H1 (cell line): ENCODE measurements around the gene DSCAM. TPM values are rescaled to one million over a fixed set of nuclear protein-coding genes. Genes with fewer than 3 reads are reported as not detected.

Experiments used
- CTCF ChIA-PET: fragments of 300-600 bp; sonication (Branson Sonifier 250); formaldehyde crosslinking; loops from one replicate; lab custom pipeline; 2021; ENCODE audit not compliant: partially characterized antibody; lab: Charles Lee
- POLR2A ChIA-PET: fragments of 300-600 bp; sonication (Branson Sonifier 250); formaldehyde crosslinking; loops from one replicate; lab custom pipeline; 2021; ENCODE audit warnings: inconsistent platforms; ENCODE audit not compliant: partially characterized antibody; lab: Charles Lee
- DNase-seq, 2 experiments: peaks; one replicate each; pipeline versions ENCODE4 v3.0.0 to v3.0.0-alpha.2; 2010 to 2022; ENCODE audit warnings: low spot score in 2 of 2, low read depth in 1 of 2, mixed read lengths in 1 of 2
- FAIRE-seq: peaks from 2 replicates; lab custom pipeline; 2011; peaks lifted over from hg19 to GRCh38; lab: Jason Lieb, UNC
- H2AFZ ChIP-seq: 2 replicates; pipeline ENCODE4 v1.8.1; 2012; ENCODE audit warnings: low read length, inconsistent platforms
- H2AK5ac ChIP-seq: 2 replicates; pipeline ENCODE4 v1.6.1; 2013; ENCODE audit warnings: low read depth, low read length
- H2BK120ac ChIP-seq: replicated peaks from 2 replicates; pipeline ENCODE3; 2013; ENCODE audit warnings: low read depth, low read length, inconsistent platforms
- H2BK12ac ChIP-seq: 2 replicates; pipeline ENCODE4 v1.6.1; 2013; ENCODE audit warnings: low read depth, low read length
- H2BK15ac ChIP-seq: 2 replicates; pipeline ENCODE4 v1.6.1; 2013; ENCODE audit warnings: low read length
- H2BK20ac ChIP-seq: 2 replicates; pipeline ENCODE4 v1.6.1; 2013; ENCODE audit warnings: low read length
- H2BK5ac ChIP-seq: 2 replicates; pipeline ENCODE4 v1.6.1; 2013; ENCODE audit warnings: low read depth, low read length
- H3K14ac ChIP-seq: 2 replicates; pipeline ENCODE4 v1.6.1; 2013; ENCODE audit warnings: inconsistent platforms; ENCODE audit not compliant: insufficient read length
- H3K18ac ChIP-seq: 2 replicates; pipeline ENCODE4 v1.6.1; 2013; ENCODE audit warnings: low read length; ENCODE audit errors: extremely low read depth
- H3K23ac ChIP-seq: 2 replicates; pipeline ENCODE4 v1.6.1; 2013; ENCODE audit warnings: inconsistent platforms; ENCODE audit not compliant: insufficient read length
- H3K23me2 ChIP-seq: 2 replicates; pipeline ENCODE4 v1.6.1; 2013; ENCODE audit warnings: low read depth, low read length
- H3K27ac ChIP-seq: 2 replicates; pipeline ENCODE4 v1.6.1; 2011; ENCODE audit warnings: low read depth, low read length, inconsistent platforms
- H3K27me3 ChIP-seq, 4 experiments: replicated peaks in 1 of 4; 1 replicate in 1 of 4; 2 replicates in 3 of 4; pipeline versions ENCODE4 v1.6.1 to v1.8.1; 2011 to 2013; ENCODE audit warnings: low read length in 3 of 4, mild to moderate bottlenecking in 3 of 4, inconsistent platforms in 2 of 4, mixed read lengths in 2 of 4, moderate library complexity in 1 of 4; ENCODE audit not compliant: control insufficient read depth in 3 of 4, insufficient read depth in 3 of 4; ENCODE audit errors: extremely low read depth in 1 of 4
- H3K36me3 ChIP-seq, 4 experiments: 2 replicates each; pipeline versions ENCODE4 v1.6.1 to v1.8.1; 2011 to 2013; ENCODE audit warnings: mild to moderate bottlenecking in 4 of 4, low read length in 3 of 4, moderate library complexity in 2 of 4, control low read depth in 1 of 4, inconsistent platforms in 1 of 4; ENCODE audit not compliant: insufficient read depth in 4 of 4, control insufficient read depth in 2 of 4
- H3K4ac ChIP-seq: replicated peaks from 2 replicates; pipeline ENCODE3; 2013; ENCODE audit warnings: low read length, low read depth, mixed read lengths, inconsistent platforms; ENCODE audit not compliant: insufficient read length
- H3K4me1 ChIP-seq, 4 experiments: replicated peaks in 1 of 4; 1 replicate in 1 of 4; 2 replicates in 3 of 4; pipeline versions ENCODE4 v1.6.1 to v1.8.1; 2011 to 2013; ENCODE audit warnings: low read length in 3 of 4, inconsistent platforms in 2 of 4, mixed read lengths in 1 of 4; ENCODE audit not compliant: insufficient read depth in 4 of 4, control insufficient read depth in 3 of 4
- H3K4me2 ChIP-seq, 2 experiments: 2 replicates each; pipeline versions ENCODE4 v1.6.1 to v1.8.1; 2011 to 2013; ENCODE audit warnings: low read depth in 2 of 2, low read length in 2 of 2, control low read depth in 1 of 2, inconsistent platforms in 1 of 2, mild to moderate bottlenecking in 1 of 2; ENCODE audit not compliant: insufficient read depth in 1 of 2
- H3K4me3 ChIP-seq, 4 experiments: fragments of 200-600, 300-600 bp in 1 of 4; sonication (generic), shearing (Covaris generic), sonication (Bioruptor Twin) in 1 of 4; 2 replicates each; pipeline versions ENCODE4 v1.5.1 to v1.8.1; 2011 to 2016; ENCODE audit warnings: low read length in 4 of 4, low read depth in 3 of 4, control low read depth in 2 of 4, inconsistent platforms in 2 of 4, mild to moderate bottlenecking in 2 of 4, mixed read lengths in 1 of 4, moderate library complexity in 1 of 4; ENCODE audit not compliant: insufficient read depth in 2 of 4; ENCODE audit errors: extremely low read depth in 1 of 4
- H3K56ac ChIP-seq: replicated peaks from 2 replicates; pipeline ENCODE3; 2013; ENCODE audit warnings: low read depth, mild to moderate bottlenecking, mixed read lengths, low read length, inconsistent platforms; ENCODE audit not compliant: insufficient read length
- H3K79me1 ChIP-seq: 2 replicates; pipeline ENCODE4 v1.6.1; 2013; ENCODE audit warnings: low read depth, low read length, control low read depth
- H3K79me2 ChIP-seq, 2 experiments: 2 replicates each; pipeline versions ENCODE4 v1.6.1 to v1.8.1; 2012 to 2013; ENCODE audit warnings: low read length in 2 of 2, mild to moderate bottlenecking in 2 of 2, inconsistent platforms in 1 of 2; ENCODE audit not compliant: insufficient read depth in 2 of 2, control insufficient read depth in 1 of 2
- H3K9ac ChIP-seq, 4 experiments: replicated peaks in 1 of 4; 1 replicate in 1 of 4; 2 replicates in 3 of 4; pipeline versions ENCODE4 v1.6.1 to v1.8.1; 2011 to 2013; ENCODE audit warnings: low read depth in 3 of 4, low read length in 3 of 4, control low read depth in 2 of 4, mild to moderate bottlenecking in 2 of 4, moderate library complexity in 2 of 4, inconsistent platforms in 1 of 4; ENCODE audit errors: extremely low read depth in 1 of 4
- H3K9me3 ChIP-seq, 2 experiments: 2 replicates each; pipeline versions ENCODE4 v1.6.1 to v1.8.1; 2012 to 2013; ENCODE audit warnings: mild to moderate bottlenecking in 2 of 2, moderate library complexity in 2 of 2, control low read depth in 1 of 2, inconsistent platforms in 1 of 2, low read depth in 1 of 2, low read length in 1 of 2, mixed read lengths in 1 of 2; ENCODE audit not compliant: insufficient read depth in 2 of 2
- H4K20me1 ChIP-seq, 2 experiments: replicated peaks in 1 of 2; 2 replicates each; pipeline versions ENCODE3 to v1.8.1; 2011 to 2013; ENCODE audit warnings: inconsistent platforms in 2 of 2, low read length in 2 of 2, mild to moderate bottlenecking in 1 of 2; ENCODE audit not compliant: insufficient read depth in 2 of 2, control insufficient read depth in 1 of 2
- H4K5ac ChIP-seq: 2 replicates; pipeline ENCODE4 v1.6.1; 2013; ENCODE audit warnings: low read length, low read depth, mixed read lengths, inconsistent platforms; ENCODE audit not compliant: insufficient read length
- H4K8ac ChIP-seq: 2 replicates; pipeline ENCODE4 v1.8.0; 2013; ENCODE audit warnings: mild to moderate bottlenecking, moderate library complexity, low read length, inconsistent platforms; ENCODE audit not compliant: insufficient read depth; ENCODE audit errors: extremely low read depth
- H4K91ac ChIP-seq: replicated peaks from 2 replicates; pipeline ENCODE3; 2013; ENCODE audit warnings: low read length, mixed read lengths, inconsistent platforms; ENCODE audit not compliant: insufficient read length
- MAX ChIP-seq: IDR thresholded peaks from 2 replicates; pipeline ENCODE4 v1.6.1; 2012; ENCODE audit warnings: inconsistent platforms
- SIRT6 ChIP-seq: IDR thresholded peaks from one replicate; pipeline ENCODE4 v1.7.1; 2012; ENCODE audit warnings: low read length, inconsistent platforms
- WGBS, 2 experiments: shearing (Covaris generic) in 1 of 2; methylation state at CpG; one replicate each; pipeline versions ENCODE4 v1.1.6 to v1.1.7; 2013 to 2015; ENCODE audit warnings: low lambda C conversion rate in 2 of 2, mixed read lengths in 2 of 2, inconsistent platforms in 1 of 2, low coverage in 1 of 2, missing lambda C conversion rate in 1 of 2; ENCODE audit not compliant: insufficient replicate concordance in 2 of 2, insufficient coverage in 1 of 2, insufficient read length in 1 of 2; ENCODE audit errors: extremely low coverage in 1 of 2, missing lambda C conversion rate in 1 of 2; 5-methylcytosine and 5-hydroxymethylcytosine counted together
- polyA plus RNA-seq, 7 experiments: library from polyadenylated mRNA; depleted of rRNA in 3 of 7; stranded (reverse) in 5 of 7; unstranded in 2 of 7; fragments of >200 nt in 5 of 7; fragments of 200-250 nt in 2 of 7; gene quantifications; 1 replicate in 5 of 7; 2 replicates in 1 of 7; 4 replicates in 1 of 7; pipeline versions ENCODE4 v1.2.1 to v1.2.3, GENCODE V29; 2011 to 2013; ENCODE audit warnings: missing spikeins in 2 of 7, mixed read lengths in 2 of 7
- total RNA-seq: library from RNA; stranded (reverse); fragmentation: NEBNext Ultra II Directional; extraction: Animal tissue kit (Norgen Biotek cat#: 25700); gene quantifications from 2 replicates; pipeline ENCODE4 v1.2.1, GENCODE V29; 2021

Gene DSCAM
- total and polyA plus RNA-seq, 2 of the 8 experiments (the other 6 are each of a cell fraction or from before 2014, with no cell fraction given), result 0.02 to 0.15 TPM

- Histone ChIP-seq H2AFZ (no peak overlapping the region), H3K4me1 (no peaks in the 10 kb centered on the region; a peak in 1 of 7 replicates), H3K79me1 (no peaks in the 10 kb centered on the region), H3K9me3 (no peaks in the 10 kb centered on the region), H3K23ac (no peak overlapping the region), H3K14ac (no peak overlapping the region), H4K20me1 (no peaks in the 10 kb centered on the region), H3K27me3 (no peaks in the 10 kb centered on the region), H3K23me2 (no peaks in the 10 kb centered on the region), H3K56ac (no peak overlapping the region), H3K4ac (no peak overlapping the region), H3K36me3 (no peaks in the 10 kb centered on the region), H4K91ac (no peak overlapping the region), H3K4me3 (no peak overlapping the region), H3K79me2 (no peaks in the 10 kb centered on the region), H2BK5ac (no peak overlapping the region), H3K9ac (no peak overlapping the region), H2BK15ac (no peak overlapping the region), H3K27ac (no peak overlapping the region), H3K4me2 (no peak overlapping the region), H4K8ac (no peak overlapping the region), H2AK5ac (no peak overlapping the region), H2BK20ac (no peak overlapping the region), H2BK12ac (no peak overlapping the region), H2BK120ac (no peak overlapping the region), H4K5ac (no peak overlapping the region), H3K18ac (no peak overlapping the region)
- POLR2A ChIA-PET, result no interaction called here
- DNase-seq (peak in 1 of 2 experiments; percentile 19), FAIRE-seq (no peak)
- CTCF ChIA-PET, result interaction anchor here (1.2 kb wide), 1 partner anchor 26 kb away, joined by 3 read pairs; no protein-coding TSS in a partner anchor
- no peak for TF ChIP-seq SIRT6
- TF ChIP-seq MAX, result no peak
- WGBS, 2 experiments, result 80% methylated on average over 9 of the region's 9 CpGs; no CpG with 5 or more reads in 1 of the 2 experiments
These were observed 832.6 kb downstream of the DSCAM start for GRCh38 chr21:40014394-40014793.
